Measurements from ENCODE around the gene CDC20B.

DNA sequence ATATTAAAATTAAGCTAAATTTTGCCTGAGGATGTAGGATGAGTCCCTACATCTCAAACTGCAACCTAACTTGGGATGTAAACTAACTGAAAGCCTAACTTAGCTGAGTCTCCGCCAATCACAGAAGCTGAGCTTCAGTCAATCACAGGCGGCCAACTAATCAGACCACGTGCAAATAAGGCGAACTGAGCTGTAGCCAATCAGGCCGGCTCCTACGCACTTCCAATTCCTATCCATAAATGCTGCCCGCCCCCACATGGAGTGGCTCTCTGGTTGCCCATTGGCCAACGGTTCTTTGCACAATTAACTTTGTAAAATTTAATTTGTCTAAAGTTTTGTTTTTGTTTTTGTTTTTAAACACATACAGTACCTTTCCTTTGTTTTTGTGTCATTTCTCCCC is 26.9 kb downstream of the CDC20B start:
- TF ChIP-seq POLR2A (IDR thresholded peaks at IDR 0.05), result no peak
- TF ChIP-seq, protein P1, sequence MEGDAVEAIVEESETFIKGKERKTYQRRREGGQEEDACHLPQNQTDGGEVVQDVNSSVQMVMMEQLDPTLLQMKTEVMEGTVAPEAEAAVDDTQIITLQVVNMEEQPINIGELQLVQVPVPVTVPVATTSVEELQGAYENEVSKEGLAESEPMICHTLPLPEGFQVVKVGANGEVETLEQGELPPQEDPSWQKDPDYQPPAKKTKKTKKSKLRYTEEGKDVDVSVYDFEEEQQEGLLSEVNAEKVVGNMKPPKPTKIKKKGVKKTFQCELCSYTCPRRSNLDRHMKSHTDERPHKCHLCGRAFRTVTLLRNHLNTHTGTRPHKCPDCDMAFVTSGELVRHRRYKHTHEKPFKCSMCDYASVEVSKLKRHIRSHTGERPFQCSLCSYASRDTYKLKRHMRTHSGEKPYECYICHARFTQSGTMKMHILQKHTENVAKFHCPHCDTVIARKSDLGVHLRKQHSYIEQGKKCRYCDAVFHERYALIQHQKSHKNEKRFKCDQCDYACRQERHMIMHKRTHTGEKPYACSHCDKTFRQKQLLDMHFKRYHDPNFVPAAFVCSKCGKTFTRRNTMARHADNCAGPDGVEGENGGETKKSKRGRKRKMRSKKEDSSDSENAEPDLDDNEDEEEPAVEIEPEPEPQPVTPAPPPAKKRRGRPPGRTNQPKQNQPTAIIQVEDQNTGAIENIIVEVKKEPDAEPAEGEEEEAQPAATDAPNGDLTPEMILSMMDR (IDR thresholded peaks at IDR 0.05), result no peak

Measured in upper lobe of left lung (tissue), 4 donors.